Gastroesophageal sphincter (tissue), 4 donors: ENCODE data around the gene INAFM1. TPM values are rescaled to one million over a fixed set of nuclear protein-coding genes. Genes with fewer than 3 reads are reported as not detected.
A peak's percentile ranks its signal among the peaks of the same experiment; 100 is the strongest.

Experiments
- ATAC-seq: fragments of 150-250 bp; one replicate; pipeline ENCODE4 v1.9.1; 2016; ENCODE audit warnings: mild to moderate bottlenecking, moderate library complexity
- H3K27ac ChIP-seq, 4 donors: fragments of 200-600 bp; sonication (generic) in 3 of 4; 1 replicate in 3 of 4; 2 replicates in 1 of 4; pipeline ENCODE4 v1.5.1; 2016 to 2019
- H3K27me3 ChIP-seq: fragments of 200-600 bp; sonication (generic); one replicate; pipeline ENCODE4 v1.5.1; 2019
- H3K36me3 ChIP-seq, 2 donors: fragments of 200-600 bp; sonication (generic); one replicate each; pipeline ENCODE4 v1.5.1; 2019; ENCODE audit warnings: control low read depth in 1 of 2
- H3K4me1 ChIP-seq, 3 donors: fragments of 200-600 bp; sonication (generic); 1 replicate in 2 of 3; 2 replicates in 1 of 3; pipeline ENCODE4 v1.5.1; 2016 to 2019; ENCODE audit warnings: control low read depth in 2 of 3
- H3K4me3 ChIP-seq, 2 donors: fragments of 200-600 bp; sonication (generic); one replicate each; pipeline ENCODE4 v1.5.1; 2019; ENCODE audit warnings: mild to moderate bottlenecking in 1 of 2, moderate library complexity in 1 of 2
- H3K9me3 ChIP-seq, 3 donors: fragments of 200-600 bp; sonication (generic); one replicate each; pipeline ENCODE4 v1.5.1; 2017 to 2019; ENCODE audit warnings: control low read depth in 2 of 3
- CTCF ChIP-seq, 4 experiments: fragments of 200-600 bp in 2 of 4; fragments of 450-650 bp in 2 of 4; sonication (generic) in 1 of 4; IDR thresholded peaks; one replicate each; pipeline ENCODE4 v1.5.1; 2017 to 2019; ENCODE audit warnings: antibody characterized with exemption in 4 of 4, mild to moderate bottlenecking in 2 of 4, moderate library complexity in 2 of 4
- EP300 ChIP-seq: sonication (generic); formaldehyde crosslinking; IDR thresholded peaks from one replicate; pipeline ENCODE4 v1.6.1; 2017; ENCODE audit warnings: antibody characterized with exemption, mild to moderate bottlenecking
- POLR2A ChIP-seq, 2 donors: fragments of 450-650 bp; IDR thresholded peaks; one replicate each; pipeline ENCODE4 v1.6.1; 2017; ENCODE audit warnings: antibody characterized with exemption in 2 of 2, mild to moderate bottlenecking in 2 of 2, moderate library complexity in 1 of 2
- POLR2AphosphoS5 ChIP-seq: sonication (generic); formaldehyde crosslinking; IDR thresholded peaks from one replicate; pipeline ENCODE4 v1.6.1; 2017; ENCODE audit warnings: antibody characterized with exemption
- WGBS, 2 donors: methylation state at CpG; one replicate each; pipeline ENCODE4 v1.1.5; 2018; ENCODE audit warnings: low coverage in 1 of 2; 5-methylcytosine and 5-hydroxymethylcytosine counted together
- total RNA-seq, 4 donors: library from RNA; depleted of rRNA; stranded (reverse); fragments of >200 nt; gene quantifications; one replicate each; pipeline ENCODE4 v1.1.0, GENCODE V29; 2016

The INAFM1 gene
- total RNA-seq, 4 donors from 2014 or later = 5.0 to 14.7 (median 11.7) TPM

GRCh38 chr19:47267350-47267759 is 7.3 kb upstream of the INAFM1 start:
- H3K27ac ChIP-seq = no peak overlapping the region
- peaks cover 0 to 99% of the 10 kb centered on the region in 2 donors for H3K36me3 ChIP-seq
- WGBS, 2 donors = 90 to 97% methylated on average over 4 to 6 of the region's 14 CpGs
- peaks cover 0 to 7% (median 0%) of the 10 kb centered on the region in 3 donors for H3K4me1 ChIP-seq
- no peaks in the 10 kb centered on the region for H3K27me3 ChIP-seq
- H3K4me3 ChIP-seq = no peak overlapping the region
- TF ChIP-seq POLR2AphosphoS5 (no peak), CTCF (IDR thresholded peaks at IDR 0.05) (no peak), EP300 (no peak), POLR2A (IDR thresholded peaks at IDR 0.05) (no peak)
- no peak for ATAC-seq
- H3K9me3 ChIP-seq = no peaks in the 10 kb centered on the region

- no peak for TF ChIP-seq POLR2AphosphoS5
- TF ChIP-seq EP300 = no peak
- no peak for TF ChIP-seq CTCF (IDR thresholded peaks at IDR 0.05)
- no peak for TF ChIP-seq POLR2A (IDR thresholded peaks at IDR 0.05)
- ATAC-seq = no peak
- Histone ChIP-seq H3K9me3 (no peaks in the 10 kb centered on the region), H3K36me3 (peaks cover 0 to 92% of the 10 kb centered on the region in 2 donors), H3K27me3 (no peaks in the 10 kb centered on the region), H3K27ac (no peak overlapping the region), H3K4me3 (no peak overlapping the region), H3K4me1 (peaks cover 0 to 14% (median 2%) of the 10 kb centered on the region in 3 donors)
- 91% methylated on average over 6 of the region's 6 CpGs; no CpG with 5 or more reads in 1 of the 2 donors for whole genome bisulfite sequencing, 2 donors
Measured at GRCh38 chr19:47268028-47268427, 6.7 kb upstream of the INAFM1 start.

- 83 to 93% methylated on average over 3 to 7 of the region's 7 CpGs for WGBS, 2 donors
- Histone ChIP-seq H3K27me3 (no peaks in the 10 kb centered on the region), H3K27ac (no peak overlapping the region), H3K9me3 (no peaks in the 10 kb centered on the region), H3K36me3 (peaks cover 0 to 76% of the 10 kb centered on the region in 2 donors), H3K4me3 (no peak overlapping the region), H3K4me1 (peaks cover 0 to 18% (median 4%) of the 10 kb centered on the region in 3 donors)
- TF ChIP-seq POLR2A (IDR thresholded peaks at IDR 0.05) (no peak), EP300 (no peak), POLR2AphosphoS5 (no peak)
- no peak for ATAC-seq
Measured at GRCh38 chr19:47269596-47269995, 5.1 kb upstream of the INAFM1 start.

- no peaks in the 10 kb centered on the region for H3K27me3 ChIP-seq
- H3K4me1 ChIP-seq = peaks cover 0 to 24% (median 8%) of the 10 kb centered on the region in 3 donors
- TF ChIP-seq POLR2A (IDR thresholded peaks at IDR 0.05) (no peak), EP300 (no peak), POLR2AphosphoS5 (no peak), CTCF (IDR thresholded peaks at IDR 0.05) (no peak)
- no peak overlapping the region for H3K4me3 ChIP-seq
- ATAC-seq = no peak
- peaks cover 0 to 68% of the 10 kb centered on the region in 2 donors for H3K36me3 ChIP-seq
- peak overlapping the region in 1 of 4 donors; percentile 18 for H3K27ac ChIP-seq
- 91% methylated on average over 4 of the region's 10 CpGs; no CpG with 5 or more reads in 1 of the 2 donors for WGBS, 2 donors
- no peaks in the 10 kb centered on the region for H3K9me3 ChIP-seq
Measured at GRCh38 chr19:47270408-47270807, 4.3 kb upstream of the INAFM1 start.

GRCh38 chr19:47271949-47272348 is 2.7 kb upstream of the INAFM1 start:
- H3K4me3 ChIP-seq = no peak overlapping the region
- H3K36me3 ChIP-seq = peaks cover 0 to 53% of the 10 kb centered on the region in 2 donors
- peak overlapping the region in 3 of 4 donors; percentile 93 to 99 (median 99) for H3K27ac ChIP-seq
- TF ChIP-seq EP300 (no peak), POLR2A (IDR thresholded peaks at IDR 0.05) (no peak), CTCF (IDR thresholded peaks at IDR 0.05) (no peak)
- peaks cover 0 to 39% (median 19%) of the 10 kb centered on the region in 3 donors for H3K4me1 ChIP-seq
- WGBS, 2 donors = 42% methylated on average over 2 of the region's 6 CpGs; no CpG with 5 or more reads in 1 of the 2 donors
- no peaks in the 10 kb centered on the region for H3K27me3 ChIP-seq
- ATAC-seq = no peak
- H3K9me3 ChIP-seq = no peaks in the 10 kb centered on the region
